Midbrain (tissue), 1 donor: ENCODE results near the gene FAM9A.
"Not testable (repeated sequence)": the region's sequence is repeated elsewhere in the genome, so short reads cannot be mapped to it uniquely, and the experiment has no call there.

ENCODE experiments used
- DNase-seq: peaks from one replicate; lab custom pipeline; 2025; lab: John Stamatoyannopoulos, UW

FAM9A gene

GRCh38 chrX:8803326-8803725, 2.1 kb upstream of the FAM9A start:
- DNase-seq: no peak

GRCh38 chrX:8800351-8800750, 832 bp downstream of the FAM9A start:
- not testable (repeated sequence) for DNase-seq

DNA sequence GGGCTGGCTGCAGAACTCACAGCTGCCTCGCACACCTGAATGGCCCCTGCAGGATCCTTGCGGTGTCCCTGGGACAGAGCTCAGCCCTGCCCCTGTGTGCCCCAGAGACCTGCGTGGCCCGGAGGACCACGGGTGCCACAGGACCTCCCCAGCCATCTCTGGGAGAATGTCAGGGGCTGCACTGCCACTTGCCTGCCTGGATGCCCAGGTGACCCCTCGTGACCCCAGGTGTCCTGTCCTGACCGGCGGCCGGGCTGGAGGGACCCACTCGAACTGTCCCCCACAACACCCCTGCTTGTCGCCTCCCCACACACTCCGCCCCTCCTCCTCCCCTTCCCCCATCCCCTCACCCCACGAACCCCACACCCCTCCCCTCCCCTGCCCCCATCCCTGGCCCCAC, 1.9 kb downstream of the FAM9A start:
- DNase-seq: not testable (repeated sequence)

GRCh38 chrX:8798702-8799101, 2.5 kb downstream of the FAM9A start:
- not testable (repeated sequence) for DNase-seq

DNA sequence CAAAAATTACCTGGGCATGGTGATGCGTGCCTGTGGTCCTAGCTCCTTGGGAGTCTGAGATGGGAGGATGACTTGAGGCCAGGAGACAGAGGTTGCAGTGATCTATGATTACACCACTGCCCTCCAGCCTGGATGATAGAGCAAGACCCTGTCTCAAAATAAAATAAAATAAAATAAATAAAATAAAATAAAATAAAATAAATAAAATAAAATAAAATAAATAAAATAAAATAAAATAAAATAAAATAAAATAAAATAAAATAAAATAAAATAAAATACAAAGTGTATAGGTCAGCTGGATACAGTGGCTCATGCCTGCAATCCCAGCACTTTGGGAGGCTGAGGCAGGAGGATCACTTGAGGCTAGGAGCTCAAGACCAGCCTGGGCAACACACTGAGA, 14.1 kb downstream of the FAM9A start:
- DNase-seq: not testable (repeated sequence)

GRCh38 chrX:8784162-8784561, 17.0 kb downstream of the FAM9A start:
- DNase-seq: no peak

GRCh38 chrX:8783714-8784098, 17.5 kb downstream of the FAM9A start:
- DNase-seq: no peak

DNA sequence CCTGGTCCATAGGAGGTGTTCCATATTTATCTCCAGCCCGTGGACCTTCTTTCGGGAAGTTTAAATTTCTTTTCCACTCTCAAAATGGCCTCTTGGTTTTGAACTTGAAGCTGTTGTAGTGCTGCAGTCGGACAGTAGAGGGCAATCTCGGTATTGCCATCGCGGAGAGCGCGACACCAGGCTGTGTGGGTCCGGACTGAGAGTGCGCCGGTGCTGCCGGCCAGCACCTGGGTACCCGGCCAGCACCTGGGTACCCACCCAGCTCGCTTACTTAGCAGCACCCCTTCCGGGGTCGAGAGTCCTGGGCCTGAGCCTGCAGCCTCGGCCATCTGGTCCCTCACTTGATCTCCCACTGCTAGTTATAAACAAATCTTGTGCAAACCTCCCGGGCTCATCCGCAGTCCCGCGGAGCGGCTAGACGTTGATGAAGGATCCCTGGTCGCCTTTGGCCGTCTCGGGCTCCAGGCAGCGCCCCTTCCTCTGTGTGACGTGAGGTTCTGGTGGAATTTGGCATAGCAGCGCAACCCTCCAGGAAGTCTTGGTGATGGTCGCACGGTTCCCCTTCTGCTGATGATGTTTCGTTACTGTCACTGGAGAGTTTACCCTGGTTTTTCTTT, 18.0 kb downstream of the FAM9A start:
- DNase-seq: no peak

- DNase-seq: no peak
Observed at GRCh38 chrX:8782595-8782994, 18.6 kb downstream of the FAM9A start.

DNA sequence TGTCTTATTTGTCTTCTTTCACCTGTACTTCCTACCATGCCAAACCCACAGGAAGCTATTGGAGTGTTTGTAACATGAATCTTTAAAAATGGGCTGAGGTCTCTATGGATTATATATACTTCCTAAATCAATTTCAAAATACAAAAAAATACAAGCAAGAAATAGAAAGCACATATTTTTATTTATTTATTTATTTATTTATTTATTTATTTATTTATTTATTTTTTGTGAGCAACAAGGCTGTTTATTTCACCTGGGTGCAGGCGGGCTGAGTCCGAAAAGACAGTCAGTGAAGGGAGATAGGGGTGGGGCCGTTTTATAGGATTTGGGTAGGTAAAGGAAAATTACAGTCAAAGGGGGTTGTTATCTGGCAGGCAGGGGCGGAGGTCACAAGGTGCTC, 19.3 kb downstream of the FAM9A start:
- not testable (repeated sequence) for DNase-seq

DNA sequence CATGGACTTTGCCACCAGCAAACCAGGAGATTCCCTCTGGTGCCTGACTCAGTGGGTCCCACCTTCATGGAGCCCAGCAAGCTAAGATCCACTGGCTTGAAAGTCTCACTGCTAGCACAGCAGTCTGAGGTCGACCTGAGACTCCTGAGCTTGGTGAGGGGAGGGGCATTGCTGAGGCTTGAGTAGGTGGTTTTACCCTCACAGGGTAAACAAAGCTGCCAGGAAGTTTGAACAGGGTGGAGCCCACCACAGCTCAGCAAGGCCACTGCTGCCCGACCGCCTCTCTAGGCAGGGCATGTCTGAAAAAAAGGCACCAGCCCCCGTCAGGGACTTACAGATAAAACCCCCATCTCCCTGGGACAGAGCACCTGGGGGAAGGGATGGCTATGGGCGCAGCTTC, 28.1 kb downstream of the FAM9A start:
- DNase-seq: no peak

DNA sequence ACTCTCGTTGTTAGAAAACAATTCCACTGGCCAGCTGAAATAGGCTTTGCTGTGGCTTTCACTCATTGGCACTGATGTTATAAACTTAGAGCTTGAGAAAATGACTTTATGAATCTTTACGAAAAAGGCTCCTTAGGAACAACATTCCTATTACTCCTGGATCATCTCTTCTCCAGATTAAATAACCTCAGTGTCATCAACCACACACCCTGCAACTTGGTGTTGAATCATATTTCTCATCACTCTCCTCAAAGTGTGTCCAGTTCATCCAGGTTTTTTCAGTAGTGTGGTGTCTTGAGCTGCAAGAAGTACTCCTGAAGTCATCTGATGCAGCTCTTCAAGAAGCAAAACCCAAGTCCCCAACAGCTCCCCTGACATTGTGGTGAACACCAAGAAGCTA, 41.2 kb downstream of the FAM9A start:
- no peak for DNase-seq

GRCh38 chrX:8758706-8759105, 42.5 kb downstream of the FAM9A start:
- not testable (repeated sequence) for DNase-seq

DNA sequence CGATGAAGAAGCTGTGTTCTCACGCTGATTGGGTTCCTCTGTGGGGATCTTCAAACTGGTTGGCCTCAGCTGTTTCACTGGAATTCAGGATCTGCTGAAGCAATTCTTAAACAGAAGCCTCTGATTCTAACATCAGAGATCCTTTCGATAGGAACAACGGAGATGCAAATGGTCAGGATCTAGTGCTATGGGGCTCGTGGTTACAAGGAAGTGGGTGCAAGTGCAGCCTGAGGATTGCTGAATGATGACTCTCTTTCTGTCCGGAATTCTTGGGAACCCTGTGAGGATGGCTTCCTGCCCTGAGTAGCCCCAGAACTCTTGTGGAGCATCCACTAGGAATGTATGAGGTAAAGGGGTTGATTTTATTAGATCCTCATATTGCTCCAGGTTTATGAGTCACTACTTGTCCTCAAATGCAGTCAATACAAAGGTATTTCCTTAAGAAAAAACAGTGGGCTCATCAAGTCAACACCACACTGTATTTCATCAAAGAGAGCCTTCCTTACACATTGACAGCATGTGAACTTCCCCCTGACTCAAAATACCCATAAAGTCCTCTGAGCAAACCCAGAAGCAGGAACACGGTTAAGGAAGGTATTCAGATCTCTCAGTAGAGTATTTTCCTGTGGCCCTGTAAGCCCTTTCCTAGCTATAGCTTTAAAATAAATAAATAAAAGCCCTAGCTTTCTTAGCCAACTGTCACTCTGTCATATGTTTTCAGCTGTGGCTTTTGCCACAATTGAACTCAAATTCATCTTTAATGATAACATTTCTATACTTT, 43.4 kb downstream of the FAM9A start:
- not testable (repeated sequence) for DNase-seq

GRCh38 chrX:8755813-8756212, 45.4 kb downstream of the FAM9A start:
- DNase-seq: no peak

DNA sequence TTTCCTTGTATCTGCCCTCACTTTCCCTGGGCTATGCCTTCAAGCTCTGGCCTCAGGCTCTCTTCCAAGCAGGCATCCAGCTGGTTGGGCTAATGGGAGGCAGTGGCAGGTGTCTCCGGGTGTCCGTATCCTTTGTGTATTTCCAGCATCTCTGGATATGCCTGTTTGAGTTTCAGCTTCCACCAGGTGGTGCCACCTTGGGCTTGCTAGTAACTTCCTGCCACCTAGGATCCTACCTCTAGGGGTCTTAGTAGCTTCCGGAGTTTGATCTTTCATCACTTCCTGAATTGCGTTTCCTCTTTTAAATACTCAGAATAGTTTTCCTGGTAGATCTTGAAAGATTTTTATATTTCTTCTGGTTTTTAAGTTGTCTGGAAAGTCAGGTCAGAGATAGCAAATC, 46.1 kb downstream of the FAM9A start:
- no peak for DNase-seq

- DNase-seq: no peak
Observed at GRCh38 chrX:8749697-8750096, 51.5 kb downstream of the FAM9A start.

DNA sequence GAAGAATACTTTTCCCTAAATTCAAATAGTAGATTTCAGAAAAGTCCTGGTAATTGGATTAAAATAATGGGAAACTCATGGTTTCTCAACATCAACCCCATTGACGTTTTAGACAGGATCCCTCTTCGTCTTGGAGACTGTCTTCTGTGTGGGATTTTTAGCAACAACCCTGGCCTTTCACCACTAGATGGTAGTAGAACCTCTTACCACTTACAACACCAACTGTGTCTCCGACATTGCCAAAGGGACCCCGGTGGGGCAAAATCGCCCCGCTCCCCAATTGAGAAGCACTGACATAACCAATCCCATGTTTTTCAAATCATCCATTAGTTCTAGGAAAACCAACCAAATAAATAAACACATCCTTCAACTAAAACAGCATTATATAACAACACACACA, 52.3 kb downstream of the FAM9A start:
- peak; percentile 40 for DNase-seq

DNA sequence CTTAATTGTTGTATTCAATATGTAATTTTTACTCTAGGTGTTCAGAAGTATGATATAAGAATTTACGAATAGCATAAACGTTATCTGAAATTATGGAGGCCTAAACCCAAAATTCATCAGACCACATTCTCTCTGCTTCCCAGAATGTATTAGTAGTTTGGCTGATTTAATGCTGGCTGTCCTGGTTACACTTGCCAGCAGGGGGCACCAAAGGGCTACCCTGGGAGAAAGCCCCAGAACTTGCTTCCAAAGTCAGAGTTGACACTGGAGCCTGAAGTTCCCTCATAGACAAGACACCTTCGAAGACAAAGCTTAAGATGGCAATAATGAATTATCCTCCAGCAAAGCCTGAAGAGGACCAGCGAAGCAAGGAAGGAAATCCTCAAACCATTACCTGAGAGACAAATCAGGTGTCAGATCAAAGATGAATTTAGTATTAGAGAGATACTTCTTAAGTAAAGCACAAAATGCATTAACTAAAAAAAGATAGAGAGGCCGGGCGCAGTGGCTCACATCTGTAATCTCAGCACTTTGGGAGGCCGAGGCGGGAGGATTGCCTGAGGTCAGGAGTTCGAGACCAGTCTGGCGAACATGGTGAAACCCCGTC, 58.0 kb downstream of the FAM9A start:
- no peak for DNase-seq

DNA sequence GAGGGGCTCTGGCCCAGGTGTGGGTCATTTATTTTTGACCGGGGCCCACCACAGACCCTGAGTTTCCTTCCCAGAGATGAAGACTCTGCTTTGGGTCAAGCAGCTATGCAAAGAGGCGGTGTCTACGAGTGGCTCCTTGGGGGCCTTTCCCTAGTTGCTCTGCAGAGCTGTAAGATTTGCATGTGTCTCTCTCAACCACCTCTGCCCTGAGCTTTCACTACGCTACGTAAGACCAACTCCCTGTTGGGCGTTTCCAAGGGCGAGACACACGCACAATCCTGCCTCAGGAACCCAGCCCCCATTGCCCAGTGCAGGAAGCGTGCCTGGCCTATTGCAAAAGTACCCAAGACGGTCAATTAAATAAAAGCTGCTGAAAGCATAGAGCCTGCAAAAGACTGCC, 59.2 kb downstream of the FAM9A start:
- no peak for DNase-seq
